ENCODE measurements around the gene POLL. TPM values are rescaled to one million over a fixed set of nuclear protein-coding genes. Genes with fewer than 3 reads are reported as not detected.

The POLL gene

Small RNAs within 50 kb of the gene (small RNA-seq; reads per million reads assigned to genes)
- gene MIR3158-1 (ENCODE audit: low read depth) (not detected), gene RNU6-1165P (ENCODE audit: low read depth) (not detected)

All from mesenchymal stem cell (in vitro differentiated cells and primary cell).